ENCODE measurements around the gene RFNG.

The RFNG gene

DNA sequence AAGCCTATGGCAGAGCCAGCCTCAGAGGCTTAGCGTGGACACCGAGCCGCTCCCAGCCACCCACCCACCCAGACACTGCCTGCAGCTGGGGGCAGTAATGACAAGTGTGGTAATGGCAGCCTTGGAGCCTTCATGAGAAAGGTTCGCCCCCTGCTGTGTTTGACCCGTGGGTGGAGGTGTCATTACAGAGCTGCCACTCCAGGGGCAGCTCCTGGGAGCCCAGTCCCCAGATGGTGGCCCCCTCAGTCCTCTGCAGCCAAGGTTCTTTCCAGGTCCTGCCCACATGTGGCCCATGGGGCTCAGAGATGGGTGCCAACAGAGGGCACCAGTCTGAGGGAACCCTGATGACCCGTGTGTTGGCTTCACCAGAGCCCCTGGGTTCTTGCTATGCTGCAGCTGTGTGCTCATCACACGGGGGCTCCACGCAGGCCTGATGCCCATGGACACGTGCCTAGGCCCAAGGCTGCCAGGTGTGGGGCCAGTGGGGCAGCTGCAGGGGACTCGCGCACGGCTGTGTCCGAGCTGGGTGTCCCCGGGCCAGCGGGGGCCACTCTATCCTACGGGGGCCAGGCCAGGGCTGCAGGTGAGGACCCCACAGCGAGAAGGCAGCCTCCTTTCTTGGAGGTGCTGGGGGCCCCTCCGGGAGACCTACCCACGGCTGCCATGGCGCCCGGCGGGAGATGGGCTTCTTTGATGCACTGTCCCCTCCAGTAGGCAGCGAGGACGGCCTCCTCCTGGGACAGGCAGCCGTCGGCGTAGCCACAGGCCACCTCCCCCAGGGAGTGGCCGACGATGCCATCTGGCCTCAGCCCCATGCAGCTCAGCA is 38.3 kb upstream of the RFNG start:
- no peak for DNase-seq (ENCODE audit: low read depth in 2 of 3, low spot score in 2 of 3)

DNA sequence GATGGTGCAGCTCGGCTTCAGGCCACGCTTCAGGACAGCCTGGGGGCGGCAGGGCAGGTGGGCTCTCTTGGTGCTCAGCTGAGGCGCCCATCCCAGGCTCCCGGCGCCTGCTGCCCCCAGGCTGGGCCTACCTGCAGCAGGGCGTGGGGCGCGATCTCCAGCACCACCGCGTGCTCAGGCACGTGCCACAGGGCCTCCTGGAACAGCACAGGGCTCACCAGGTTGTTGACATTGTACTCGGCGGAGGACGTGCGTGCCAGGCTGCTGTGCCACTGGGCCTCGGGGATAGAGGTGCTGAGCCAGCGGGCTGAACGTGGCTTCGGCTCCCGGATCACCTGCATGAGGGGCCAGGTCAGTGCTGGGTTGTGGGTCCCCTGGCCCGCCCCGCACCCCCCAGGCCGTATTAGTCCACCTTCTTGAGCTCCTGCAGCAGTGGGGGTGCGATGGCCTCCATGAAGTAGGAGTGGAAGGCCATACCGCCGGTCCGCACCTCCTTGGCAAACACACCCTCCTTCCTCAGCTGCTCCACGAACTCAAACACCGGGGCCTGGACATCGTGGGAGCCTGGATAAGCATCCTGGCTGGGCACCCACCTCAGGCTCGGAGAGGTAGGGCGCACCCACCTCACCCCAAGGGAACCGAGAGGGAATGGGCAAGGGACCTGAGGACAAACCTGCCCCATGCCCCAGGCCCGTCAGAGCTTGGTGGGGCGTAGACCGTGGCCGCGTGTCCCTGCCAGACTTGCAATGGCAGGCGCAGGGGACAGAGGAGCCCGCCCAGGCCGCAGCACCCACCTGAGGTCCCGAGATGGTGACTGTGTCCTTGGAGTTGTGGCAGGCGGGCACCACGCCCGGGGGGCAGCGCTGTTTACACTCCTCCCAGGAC is 37.5 kb upstream of the RFNG start:
- no peak for DNase-seq (ENCODE audit: low read depth in 2 of 3, low spot score in 2 of 3)

DNA sequence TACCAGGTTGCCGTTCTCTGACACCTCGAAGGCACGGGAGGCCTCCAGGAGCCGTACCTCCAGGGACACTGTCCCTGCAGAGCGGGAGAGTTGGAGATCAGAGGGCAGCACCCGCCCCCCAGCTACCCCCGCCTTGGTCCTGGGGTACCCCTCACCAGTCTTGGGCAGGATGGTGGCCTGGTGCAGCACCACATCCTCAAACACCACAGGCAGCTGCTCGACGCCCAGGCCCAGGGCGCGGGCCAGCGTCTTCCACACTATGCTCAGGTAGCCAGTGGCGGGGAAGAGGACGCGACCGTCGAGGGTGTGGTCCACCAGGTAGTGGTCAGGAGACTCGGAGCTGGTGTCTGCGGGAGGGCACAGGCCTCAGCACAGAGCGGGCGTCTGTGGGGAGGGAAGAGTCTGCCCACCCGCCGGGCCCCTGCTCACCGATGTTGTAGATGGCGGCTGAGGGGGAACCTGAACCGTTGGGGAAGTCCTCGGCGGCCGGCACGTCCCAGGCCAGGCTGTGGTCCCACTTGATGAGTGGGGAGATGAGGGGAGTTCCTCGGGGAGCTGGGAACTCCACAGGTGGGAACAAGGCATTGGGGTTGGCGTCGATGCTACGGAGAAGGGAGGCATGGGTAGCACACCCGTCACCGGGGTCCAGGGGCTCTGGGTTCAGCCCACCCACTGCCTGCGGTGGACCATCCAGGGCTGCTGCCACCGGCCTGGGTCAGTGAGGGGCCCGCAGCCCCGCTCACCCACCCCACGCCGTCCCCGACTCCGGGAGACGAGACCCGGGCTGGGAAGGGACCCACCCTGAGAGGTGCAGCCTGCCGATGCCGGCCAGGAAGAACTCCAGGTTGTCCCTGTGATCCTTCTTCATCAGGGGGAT is 36.6 kb upstream of the RFNG start:
- DNase-seq (ENCODE audit: low read depth in 2 of 3, low spot score in 2 of 3): no peak

DNA sequence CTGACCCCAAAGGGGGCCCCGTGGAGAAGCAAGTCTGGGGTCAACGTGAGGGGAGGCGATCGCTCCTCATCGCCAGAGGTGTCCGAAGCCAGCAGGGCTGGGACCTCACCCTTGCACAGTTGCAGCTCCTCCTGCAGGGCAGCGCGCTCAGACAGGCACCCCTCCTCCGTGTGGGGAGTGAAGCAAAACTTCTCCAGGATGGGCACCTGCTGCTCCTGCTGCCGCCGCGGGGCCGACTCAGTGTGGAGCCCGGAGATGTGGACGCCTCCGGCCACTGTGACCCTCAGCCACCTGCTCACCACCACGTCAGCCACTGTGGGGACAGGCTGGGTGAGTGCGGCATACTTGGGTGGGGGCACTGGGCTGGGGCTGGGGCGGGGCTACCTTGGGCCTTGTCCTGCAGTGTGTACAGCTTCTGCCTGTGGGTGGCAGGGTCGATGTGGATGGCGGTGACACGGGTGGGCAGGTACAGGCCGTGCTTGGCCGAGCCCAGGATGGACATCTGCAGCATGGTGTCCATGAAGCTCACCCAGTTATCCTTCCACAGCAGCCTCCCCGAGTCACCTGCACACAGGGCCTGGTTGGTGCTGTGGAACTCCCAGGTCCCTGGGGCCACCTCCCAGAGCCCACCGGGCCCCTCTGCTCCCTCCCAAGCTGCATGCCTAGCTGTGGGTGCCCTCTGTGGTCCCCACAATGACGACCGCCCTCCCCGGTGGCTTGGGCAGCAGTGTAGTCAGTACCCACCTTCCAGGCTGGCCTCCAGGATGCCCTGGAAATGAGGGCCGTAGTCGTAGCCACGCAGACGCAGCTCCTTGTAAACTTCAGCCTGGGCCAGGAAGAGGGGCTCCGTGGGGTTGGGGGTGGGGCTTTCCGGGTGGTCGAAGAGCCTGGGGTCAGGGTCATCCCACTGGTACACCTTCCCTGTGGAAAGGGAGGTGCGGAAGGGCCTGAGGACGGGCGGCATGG is 35.6 kb upstream of the RFNG start:
- no peak for DNase-seq (ENCODE audit: low read depth in 2 of 3, low spot score in 2 of 3)

DNA sequence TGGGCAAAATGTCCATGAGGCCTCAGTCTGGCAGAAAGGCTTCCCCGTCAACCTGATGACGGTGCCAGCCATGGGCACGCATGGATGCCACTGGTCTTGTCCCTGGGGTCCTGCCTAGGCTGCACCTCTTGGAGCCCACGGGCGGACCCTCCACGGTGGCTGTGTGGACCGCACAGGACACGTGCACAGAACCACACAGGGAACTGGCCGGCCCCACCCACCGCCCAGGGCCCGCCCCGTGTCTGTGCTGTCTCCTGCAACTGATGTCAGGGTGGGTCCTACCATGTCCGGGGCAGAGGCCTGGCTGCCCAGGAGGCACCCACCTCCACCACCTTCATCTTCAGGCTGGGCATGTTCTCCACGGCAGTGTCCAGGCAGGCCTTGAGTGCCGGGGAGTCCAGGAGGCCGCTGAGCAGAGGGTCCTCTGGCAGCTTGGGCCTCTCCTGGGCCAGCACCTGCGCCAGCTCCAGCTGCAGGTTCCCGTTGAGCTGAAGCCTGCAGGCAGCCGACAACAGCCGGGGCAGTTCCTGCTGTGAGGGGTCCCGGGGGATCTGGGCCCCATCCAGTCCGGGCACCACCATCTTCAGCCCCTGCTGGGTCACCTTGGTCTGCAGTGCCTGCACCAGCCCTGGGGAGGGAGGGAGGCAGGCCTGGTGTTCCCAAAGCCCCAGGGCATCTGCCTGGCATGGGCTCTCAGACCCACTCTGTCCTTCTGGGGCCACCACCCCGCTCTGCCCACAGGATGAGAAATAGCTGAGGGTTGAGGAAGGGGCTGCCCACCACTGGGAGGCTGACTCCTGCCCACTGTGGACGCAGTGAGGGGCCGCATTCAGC is 34.5 kb upstream of the RFNG start:
- no peak for DNase-seq (ENCODE audit: low read depth in 2 of 3, low spot score in 2 of 3)

DNA sequence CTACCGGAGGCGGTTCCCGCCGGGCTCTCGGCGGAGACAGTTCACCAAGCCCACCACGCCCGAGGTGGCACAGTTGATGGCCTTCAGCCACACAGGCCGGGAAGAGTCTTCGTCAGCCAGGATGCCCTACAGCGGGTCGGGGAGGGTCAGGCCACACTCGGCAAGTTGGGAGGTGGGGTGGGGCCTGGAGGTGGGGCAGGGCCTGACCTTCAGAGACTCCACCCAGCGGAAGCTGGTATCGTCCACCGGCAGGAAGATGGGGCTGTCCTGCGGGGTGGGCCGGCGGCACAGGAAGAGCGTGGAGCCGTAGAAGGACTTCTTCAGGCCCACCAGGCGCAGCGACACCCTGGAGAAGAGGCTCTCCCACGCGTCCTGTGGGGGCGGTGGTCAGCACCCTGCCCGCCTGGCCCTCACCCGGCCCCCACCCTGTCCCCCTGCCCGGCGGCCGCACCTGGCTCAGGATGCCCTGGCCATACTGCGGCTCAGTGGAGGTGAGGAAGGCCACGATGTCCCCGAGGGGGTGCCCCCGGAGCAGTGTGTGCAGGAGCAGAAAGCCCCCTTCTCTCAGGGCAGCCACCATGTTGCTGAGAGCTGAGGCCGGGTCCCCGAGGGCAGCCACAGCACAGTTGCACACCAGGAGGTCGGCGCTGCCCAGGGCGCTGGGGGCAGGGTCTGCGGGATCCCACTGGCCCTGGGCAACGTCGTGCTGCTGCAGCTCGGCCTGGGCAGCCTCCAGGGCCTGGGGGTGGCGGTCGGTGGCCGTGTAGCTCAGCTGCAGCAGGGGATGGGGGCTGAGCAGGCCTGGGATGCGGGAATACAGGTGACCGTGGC is 33.6 kb upstream of the RFNG start:
- no peak for DNase-seq (ENCODE audit: low read depth in 2 of 3, low spot score in 2 of 3)

DNA sequence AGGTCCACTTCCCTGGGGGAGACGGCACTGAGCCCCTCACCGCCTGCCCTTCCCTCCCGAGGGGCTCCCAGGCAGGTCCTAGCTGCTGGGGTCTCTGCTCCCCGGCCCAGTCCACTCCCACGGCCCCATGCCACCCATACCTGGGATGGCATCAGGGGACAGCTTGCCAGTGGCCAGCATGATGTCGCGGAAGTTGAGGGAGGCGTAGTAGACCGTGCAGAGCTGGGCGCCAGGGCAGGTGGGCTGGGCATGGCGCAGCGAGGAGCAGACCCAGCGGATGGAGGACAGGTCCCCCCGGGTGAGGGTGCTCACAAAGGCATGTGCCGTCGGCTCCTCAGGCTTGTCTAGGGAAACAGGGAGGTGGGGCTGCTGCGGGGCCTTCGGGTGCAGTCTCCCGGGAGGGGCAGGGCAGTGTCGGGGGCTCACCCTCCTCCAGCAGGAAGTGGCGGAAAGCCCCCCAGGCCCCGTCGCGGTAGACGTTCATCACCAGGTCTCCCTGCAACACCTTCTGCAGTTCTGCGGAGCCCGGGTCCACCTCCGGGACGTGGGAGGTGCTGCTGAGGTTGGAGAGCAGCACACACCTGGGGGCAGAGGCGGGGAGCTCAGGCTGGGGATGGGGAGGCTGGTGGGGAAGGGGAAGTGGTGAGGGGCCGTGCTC is 32.9 kb upstream of the RFNG start:
- DNase-seq (ENCODE audit: low read depth in 2 of 3, low spot score in 2 of 3): no peak

DNA sequence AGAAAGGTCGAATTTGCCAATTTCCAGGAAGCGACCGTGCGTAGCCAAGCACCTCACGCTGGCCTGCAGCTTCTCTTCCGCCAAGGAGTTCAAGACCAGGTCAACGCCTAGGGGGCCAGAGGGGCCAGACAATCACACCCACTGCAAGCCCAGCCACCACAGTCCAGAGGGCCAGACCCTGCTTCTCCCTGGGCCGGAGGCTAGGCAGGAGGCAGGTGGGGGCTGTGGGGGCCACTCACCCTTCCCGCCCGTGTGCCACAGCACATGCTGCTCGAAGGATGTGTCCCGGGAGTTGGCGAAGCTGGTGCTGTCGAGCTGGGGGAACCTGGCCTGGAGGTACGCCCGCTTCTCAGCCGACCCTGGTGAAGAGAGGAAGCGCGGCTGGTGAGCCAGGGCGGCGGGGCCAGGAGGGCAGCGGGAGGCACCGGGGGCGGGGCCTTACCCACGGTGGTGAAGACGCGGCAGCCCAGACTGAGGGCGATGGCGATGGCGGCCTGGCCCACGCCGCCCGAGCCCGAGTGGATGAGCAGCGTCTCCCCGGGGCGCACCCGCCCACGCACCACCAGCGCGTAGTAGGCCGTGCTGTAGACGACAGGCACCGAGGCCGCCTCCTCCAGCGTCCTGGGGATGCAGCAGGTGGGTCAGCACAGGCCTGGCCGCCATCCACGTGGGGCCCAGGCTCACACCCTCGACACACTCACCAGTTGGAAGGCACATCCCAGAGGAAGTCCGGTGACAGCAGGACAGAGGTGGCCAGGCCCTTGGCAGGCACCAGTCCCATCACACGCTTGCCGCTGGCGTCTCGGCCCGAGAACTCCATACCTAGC is 32.1 kb upstream of the RFNG start:
- no peak for DNase-seq (ENCODE audit: low read depth in 2 of 3, low spot score in 2 of 3)

DNA sequence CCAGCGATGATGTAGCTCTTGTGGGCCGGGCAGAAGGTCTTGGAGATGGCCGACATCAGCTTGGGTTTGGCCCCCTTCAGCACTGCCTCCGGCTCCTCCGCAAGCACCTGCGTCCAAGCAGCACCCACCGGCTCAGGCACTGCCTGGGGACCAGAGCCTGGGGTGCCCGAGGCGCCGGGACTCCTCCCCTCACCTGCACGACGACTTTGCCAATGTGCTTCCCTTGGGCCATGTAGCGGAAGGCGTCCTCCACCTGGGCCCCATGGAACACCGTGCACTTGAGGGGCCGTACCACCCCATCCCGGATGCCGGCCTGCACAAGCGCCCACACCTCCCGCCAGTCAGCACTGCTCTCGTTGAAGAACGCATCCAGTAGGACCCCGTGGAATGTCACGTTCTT is 31.4 kb upstream of the RFNG start:
- no peak for DNase-seq (ENCODE audit: low read depth in 2 of 3, low spot score in 2 of 3)

DNA sequence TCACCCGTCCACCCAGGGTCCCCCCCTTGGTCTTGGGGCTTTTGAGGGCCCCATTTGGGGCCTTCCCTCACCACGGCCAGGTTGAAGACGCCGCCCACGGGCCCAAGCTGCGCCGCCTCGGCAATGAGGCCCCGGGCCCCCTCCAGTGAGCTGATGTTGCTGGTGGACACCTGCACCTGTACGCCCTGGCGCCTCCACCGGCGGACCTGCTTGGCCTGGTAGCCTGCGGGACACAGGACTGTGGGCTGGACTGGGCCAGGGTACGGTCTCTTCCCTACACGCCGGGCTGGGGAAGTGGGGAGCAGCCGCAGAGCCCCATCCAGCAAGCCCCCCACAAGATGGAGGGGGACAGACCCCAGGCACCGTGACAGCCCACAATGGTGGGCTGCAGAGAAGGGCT is 30.8 kb upstream of the RFNG start:
- no peak for DNase-seq (ENCODE audit: low read depth in 2 of 3, low spot score in 2 of 3)

DNA sequence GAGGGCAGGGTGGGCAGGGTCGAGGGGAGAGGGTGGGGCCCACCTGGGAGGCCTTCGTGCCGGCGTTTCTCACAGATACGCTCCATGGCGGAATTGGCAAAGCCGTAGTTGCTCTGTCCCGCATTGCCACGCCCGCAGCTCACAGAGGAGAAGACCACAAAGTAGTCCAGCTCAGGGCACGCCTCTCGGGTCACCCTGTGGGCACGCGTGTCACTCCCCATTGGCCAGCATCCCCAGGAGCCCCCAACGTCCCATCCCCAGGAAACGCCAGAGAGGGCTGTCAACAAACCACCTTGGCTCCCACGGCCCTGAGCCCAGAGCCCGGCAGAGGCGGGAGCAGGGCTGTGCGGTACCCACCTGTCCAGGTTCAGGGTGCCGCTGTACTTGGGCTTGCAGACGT is 30.4 kb upstream of the RFNG start:
- no peak for DNase-seq (ENCODE audit: low read depth in 2 of 3, low spot score in 2 of 3)

DNA sequence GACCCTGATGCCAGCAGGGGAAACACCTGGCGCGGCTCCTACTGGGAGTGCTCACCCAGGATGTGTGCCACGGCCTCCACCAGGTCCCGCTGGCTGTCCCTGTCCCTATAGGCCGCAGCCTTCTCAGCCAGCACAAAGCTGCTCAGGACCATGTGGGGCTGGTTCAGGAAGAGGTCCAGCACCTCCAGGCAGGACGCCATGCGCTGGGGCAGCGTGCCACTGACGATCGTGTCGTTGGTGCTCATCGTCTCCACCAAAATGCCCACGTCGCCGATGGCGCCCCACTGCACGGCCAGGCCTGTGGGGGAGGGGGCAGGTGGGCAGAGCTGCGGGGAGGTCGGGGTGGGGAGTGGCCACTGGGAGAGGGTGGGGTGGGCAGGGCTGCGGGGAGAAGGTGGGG is 29.9 kb upstream of the RFNG start:
- DNase-seq (ENCODE audit: low read depth in 2 of 3, low spot score in 2 of 3): no peak

DNA sequence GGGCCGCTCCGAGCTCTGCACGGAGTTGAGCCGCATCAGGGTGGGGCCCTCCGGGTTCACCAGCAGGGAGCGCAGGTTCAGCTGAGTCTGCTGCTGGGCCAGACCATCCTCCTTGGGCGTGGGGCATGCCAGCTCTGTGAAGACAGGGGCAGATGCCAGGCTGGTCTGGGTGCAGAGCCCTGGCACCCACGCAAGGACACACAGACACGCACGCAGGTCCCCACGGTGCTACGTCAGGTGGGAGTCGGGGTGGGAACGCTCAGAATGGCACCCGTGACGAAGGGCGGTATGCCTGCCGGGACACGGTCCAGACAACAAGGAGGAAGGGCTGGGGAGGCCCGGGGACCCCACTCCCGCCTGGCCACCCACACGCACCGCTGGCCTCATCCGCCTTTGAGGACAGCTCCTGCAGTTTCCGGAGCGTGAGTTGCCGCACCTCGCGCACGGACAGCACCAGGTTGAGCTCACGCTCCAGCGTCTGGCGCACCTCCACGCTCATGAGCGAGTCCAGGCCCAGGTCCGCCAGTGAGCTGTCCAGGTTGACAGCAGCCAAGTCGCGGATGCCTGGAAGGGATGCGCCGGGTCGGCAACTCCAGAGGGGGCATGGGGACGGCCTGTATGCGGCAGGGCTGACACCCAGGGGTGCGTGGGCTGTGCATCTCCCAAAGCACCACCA is 29.3 kb upstream of the RFNG start:
- DNase-seq (ENCODE audit: low read depth in 2 of 3, low spot score in 2 of 3): no peak

DNA sequence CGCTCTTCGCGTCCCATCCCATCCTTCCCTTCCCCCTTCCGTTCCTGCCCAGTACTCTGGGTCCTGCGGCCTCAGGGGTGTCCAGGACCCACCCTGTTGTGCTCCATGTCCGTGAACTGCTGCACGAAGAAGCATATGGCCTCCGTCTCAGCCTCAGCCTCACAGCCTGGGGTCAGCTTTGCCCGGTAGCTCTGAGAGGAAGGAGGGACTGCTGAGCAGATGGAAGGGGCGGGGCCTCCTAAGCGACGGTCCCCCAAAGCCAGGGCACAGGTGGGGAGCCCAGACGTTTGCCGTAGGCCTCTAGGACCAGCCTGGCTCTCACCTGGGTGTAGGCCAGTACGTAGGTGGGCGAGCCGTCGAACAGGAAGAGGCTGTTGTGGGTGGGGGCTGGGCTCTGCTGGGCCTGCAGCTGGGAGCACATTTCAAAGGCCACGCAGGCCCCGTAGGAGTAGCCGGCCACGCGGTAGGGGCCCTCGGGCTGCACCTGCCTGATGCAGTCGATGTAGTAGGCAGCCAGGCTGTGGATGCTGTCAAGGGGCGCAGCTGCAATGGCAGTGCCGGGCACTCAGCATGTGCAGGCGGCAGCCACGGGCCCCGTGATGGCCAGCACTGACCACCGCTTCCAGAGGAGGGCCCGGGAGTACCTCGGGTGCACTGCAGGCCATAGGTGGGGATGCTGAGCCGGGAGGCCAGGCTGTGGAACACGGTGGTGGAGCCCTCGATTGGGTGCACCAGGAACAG is 28.6 kb upstream of the RFNG start:
- DNase-seq (ENCODE audit: low read depth in 2 of 3, low spot score in 2 of 3): no peak

DNA sequence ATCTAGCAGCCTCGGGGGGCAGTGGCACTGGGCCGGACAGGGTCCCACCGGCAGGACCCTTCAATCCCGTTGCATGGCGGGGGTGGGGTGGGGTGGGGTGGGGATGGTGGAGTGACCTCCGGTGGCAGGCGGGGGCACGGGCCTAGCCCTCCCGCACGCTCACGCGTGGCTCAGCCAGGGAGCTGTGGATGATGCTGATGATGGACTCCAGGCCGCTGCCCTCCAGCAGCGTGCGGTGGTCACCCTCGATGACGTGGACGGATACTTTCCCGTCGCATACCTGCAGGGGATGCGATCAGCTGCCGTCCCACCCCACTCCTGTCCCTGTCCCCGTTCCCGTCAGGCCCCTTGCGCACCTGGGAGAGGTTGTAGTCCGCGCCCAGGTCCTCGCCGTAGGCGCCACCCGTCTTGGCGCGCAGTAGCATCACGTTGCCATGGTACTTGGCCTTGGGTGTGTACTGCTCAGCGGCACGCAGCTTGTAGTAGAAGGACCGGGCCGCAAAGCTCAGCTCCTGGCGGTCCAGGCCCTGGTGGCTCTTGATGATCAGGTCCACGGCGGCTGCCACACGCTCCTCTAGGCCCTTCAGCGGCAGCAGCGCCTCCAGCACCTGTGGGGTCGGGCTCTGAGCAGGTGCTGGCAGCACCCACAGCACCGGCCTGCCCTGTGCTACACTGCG is 27.5 kb upstream of the RFNG start:
- no peak for DNase-seq (ENCODE audit: low read depth in 2 of 3, low spot score in 2 of 3)

Measured in activated CD8-positive, alpha-beta memory T cell treated with anti-CD3 and anti-CD28 coated beads for 48 hours (primary cell).